Gastroesophageal sphincter (tissue), 4 donors: Measurements from ENCODE around the gene MYCL. TPM values are rescaled to one million over a fixed set of nuclear protein-coding genes. Genes with fewer than 3 reads are reported as not detected.

Experiments
- ATAC-seq: fragments of 150-250 bp; one replicate; pipeline ENCODE4 v1.9.1; 2016; ENCODE audit warnings: mild to moderate bottlenecking, moderate library complexity
- H3K27ac ChIP-seq, 4 donors: fragments of 200-600 bp; sonication (generic) in 3 of 4; 1 replicate in 3 of 4; 2 replicates in 1 of 4; pipeline ENCODE4 v1.5.1; 2016 to 2019
- H3K27me3 ChIP-seq: fragments of 200-600 bp; sonication (generic); one replicate; pipeline ENCODE4 v1.5.1; 2019
- H3K36me3 ChIP-seq, 2 donors: fragments of 200-600 bp; sonication (generic); one replicate each; pipeline ENCODE4 v1.5.1; 2019; ENCODE audit warnings: control low read depth in 1 of 2
- H3K4me1 ChIP-seq, 3 donors: fragments of 200-600 bp; sonication (generic); 1 replicate in 2 of 3; 2 replicates in 1 of 3; pipeline ENCODE4 v1.5.1; 2016 to 2019; ENCODE audit warnings: control low read depth in 2 of 3
- H3K4me3 ChIP-seq, 2 donors: fragments of 200-600 bp; sonication (generic); one replicate each; pipeline ENCODE4 v1.5.1; 2019; ENCODE audit warnings: mild to moderate bottlenecking in 1 of 2, moderate library complexity in 1 of 2
- H3K9me3 ChIP-seq, 3 donors: fragments of 200-600 bp; sonication (generic); one replicate each; pipeline ENCODE4 v1.5.1; 2017 to 2019; ENCODE audit warnings: control low read depth in 2 of 3
- EP300 ChIP-seq: sonication (generic); formaldehyde crosslinking; IDR thresholded peaks from one replicate; pipeline ENCODE4 v1.6.1; 2017; ENCODE audit warnings: antibody characterized with exemption, mild to moderate bottlenecking
- POLR2A ChIP-seq, 2 donors: fragments of 450-650 bp; IDR thresholded peaks; one replicate each; pipeline ENCODE4 v1.6.1; 2017; ENCODE audit warnings: antibody characterized with exemption in 2 of 2, mild to moderate bottlenecking in 2 of 2, moderate library complexity in 1 of 2
- POLR2AphosphoS5 ChIP-seq: sonication (generic); formaldehyde crosslinking; IDR thresholded peaks from one replicate; pipeline ENCODE4 v1.6.1; 2017; ENCODE audit warnings: antibody characterized with exemption
- WGBS, 2 donors: methylation state at CpG; one replicate each; pipeline ENCODE4 v1.1.5; 2018; ENCODE audit warnings: low coverage in 1 of 2; 5-methylcytosine and 5-hydroxymethylcytosine counted together
- total RNA-seq, 4 donors: library from RNA; depleted of rRNA; stranded (reverse); fragments of >200 nt; gene quantifications; one replicate each; pipeline ENCODE4 v1.1.0, GENCODE V29; 2016
- TF ChIP-seq, protein P1 (sequence below), 4 experiments: fragments of 200-600 bp in 2 of 4; fragments of 450-650 bp in 2 of 4; sonication (generic) in 1 of 4; IDR thresholded peaks; one replicate each; pipeline ENCODE4 v1.5.1; 2017 to 2019; ENCODE audit warnings: antibody characterized with exemption in 4 of 4, mild to moderate bottlenecking in 2 of 4, moderate library complexity in 2 of 4

MYCL gene
- total RNA-seq, 4 donors from 2014 or later = 0.27 to 1.2 (median 0.69) TPM; not detected in 1

DNA sequence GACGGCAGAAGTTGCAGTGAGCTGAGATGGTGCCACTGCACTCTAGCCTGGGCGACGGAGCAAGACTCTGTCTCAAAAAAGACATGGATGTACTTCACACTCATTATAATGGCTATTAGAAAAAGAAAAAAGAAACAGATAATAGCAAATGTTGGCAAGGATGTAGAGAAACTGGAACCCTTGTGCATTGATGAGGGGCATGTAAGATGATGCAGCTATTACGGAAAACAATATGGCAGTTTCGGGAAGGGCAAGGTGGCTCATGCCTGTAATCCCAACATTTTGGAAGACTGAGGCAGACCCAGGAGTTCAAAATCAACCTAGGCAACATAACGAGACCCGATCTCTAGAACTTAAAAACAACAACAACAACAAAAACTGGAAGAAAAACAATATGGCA is 40.7 kb downstream of the MYCL start:
- WGBS, 2 donors = 94 to 100% methylated on average over 4 to 6 of the region's 7 CpGs
- no peaks in the 10 kb centered on the region for H3K27me3 ChIP-seq

DNA sequence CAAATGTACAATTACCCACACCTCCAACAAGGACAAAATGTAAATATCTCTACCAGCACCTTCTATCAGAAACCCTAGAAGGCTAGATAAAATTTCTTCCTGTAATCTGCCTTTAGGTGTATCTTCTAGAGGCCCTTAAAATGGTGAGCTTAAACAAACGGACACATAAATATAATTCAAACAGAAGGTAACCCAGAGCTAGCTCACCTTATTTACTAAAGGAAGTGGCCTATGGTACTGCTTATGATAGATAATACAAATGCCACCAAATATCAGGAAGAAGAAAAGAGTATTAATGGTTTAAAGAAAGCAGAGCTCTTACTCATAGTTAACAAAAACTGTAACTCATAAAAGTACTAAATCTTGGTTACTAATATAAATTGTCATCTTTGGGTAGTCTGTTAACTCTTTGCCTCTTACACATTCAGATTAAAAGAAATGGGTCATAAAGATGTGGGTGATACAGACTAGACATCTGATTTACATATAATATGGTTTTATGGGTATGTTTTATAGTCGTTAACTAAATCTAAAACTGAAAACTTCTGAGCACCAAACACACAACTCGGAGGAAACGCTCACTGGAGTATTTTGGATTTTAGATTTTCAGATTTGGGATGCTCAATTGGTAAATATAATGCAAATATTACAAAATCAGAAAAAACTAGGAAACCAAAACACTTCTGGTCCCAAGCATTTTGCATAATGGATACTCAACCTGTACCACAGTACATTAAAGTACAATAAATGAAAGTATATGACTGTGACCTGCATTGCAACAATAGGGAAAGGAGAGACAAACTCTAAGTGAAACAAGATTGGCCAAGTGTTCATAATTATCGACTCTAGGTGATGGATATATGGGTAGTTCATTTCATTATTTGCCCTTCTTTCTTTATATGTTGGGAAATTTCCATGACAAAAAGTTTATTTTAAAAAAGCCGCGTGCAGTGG is 41.6 kb downstream of the MYCL start:
- Histone ChIP-seq H3K9me3 (no peaks in the 10 kb centered on the region), H3K27ac (no peak overlapping the region), H3K4me3 (no peak overlapping the region), H3K27me3 (no peaks in the 10 kb centered on the region), H3K36me3 (peaks cover 0 to 21% of the 10 kb centered on the region in 2 donors), H3K4me1 (no peaks in the 10 kb centered on the region)
- 85 to 88% methylated on average over 2 to 7 of the region's 7 CpGs for WGBS, 2 donors
- ATAC-seq = no peak
- TF ChIP-seq, protein P1, sequence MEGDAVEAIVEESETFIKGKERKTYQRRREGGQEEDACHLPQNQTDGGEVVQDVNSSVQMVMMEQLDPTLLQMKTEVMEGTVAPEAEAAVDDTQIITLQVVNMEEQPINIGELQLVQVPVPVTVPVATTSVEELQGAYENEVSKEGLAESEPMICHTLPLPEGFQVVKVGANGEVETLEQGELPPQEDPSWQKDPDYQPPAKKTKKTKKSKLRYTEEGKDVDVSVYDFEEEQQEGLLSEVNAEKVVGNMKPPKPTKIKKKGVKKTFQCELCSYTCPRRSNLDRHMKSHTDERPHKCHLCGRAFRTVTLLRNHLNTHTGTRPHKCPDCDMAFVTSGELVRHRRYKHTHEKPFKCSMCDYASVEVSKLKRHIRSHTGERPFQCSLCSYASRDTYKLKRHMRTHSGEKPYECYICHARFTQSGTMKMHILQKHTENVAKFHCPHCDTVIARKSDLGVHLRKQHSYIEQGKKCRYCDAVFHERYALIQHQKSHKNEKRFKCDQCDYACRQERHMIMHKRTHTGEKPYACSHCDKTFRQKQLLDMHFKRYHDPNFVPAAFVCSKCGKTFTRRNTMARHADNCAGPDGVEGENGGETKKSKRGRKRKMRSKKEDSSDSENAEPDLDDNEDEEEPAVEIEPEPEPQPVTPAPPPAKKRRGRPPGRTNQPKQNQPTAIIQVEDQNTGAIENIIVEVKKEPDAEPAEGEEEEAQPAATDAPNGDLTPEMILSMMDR (IDR thresholded peaks at IDR 0.05) = no peak
- TF ChIP-seq POLR2AphosphoS5 = no peak
- TF ChIP-seq EP300 = no peak
- TF ChIP-seq POLR2A (IDR thresholded peaks at IDR 0.05) = no peak

More for the DNA sequence above, 40.7 kb downstream of the MYCL start:
- Histone ChIP-seq H3K4me3 (no peak overlapping the region), H3K36me3 (peaks cover 0 to 13% of the 10 kb centered on the region in 2 donors), H3K4me1 (no peaks in the 10 kb centered on the region), H3K9me3 (no peaks in the 10 kb centered on the region), H3K27ac (no peak overlapping the region)
- ATAC-seq = no peak
- TF ChIP-seq POLR2AphosphoS5 (no peak), EP300 (no peak), POLR2A (IDR thresholded peaks at IDR 0.05) (no peak)
- TF ChIP-seq, protein P1 (IDR thresholded peaks at IDR 0.05) = no peak

DNA sequence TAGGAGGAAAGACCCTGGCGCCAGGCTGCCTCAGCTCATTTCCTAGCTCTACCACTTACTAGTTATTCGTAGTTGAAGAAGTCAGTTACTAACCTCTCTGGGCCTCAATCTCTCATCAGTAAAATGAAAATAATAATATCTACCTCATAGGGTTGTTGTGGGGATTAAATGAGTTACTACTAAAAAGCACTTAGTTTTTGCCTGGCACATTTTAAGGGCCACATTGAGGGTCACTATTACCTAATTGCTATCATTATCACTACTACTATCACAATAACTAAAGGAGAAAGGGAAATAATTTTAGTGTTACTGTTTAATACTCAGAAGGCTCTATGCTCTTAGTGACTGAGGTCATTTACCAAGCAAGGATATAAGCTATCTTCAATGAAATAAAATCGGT is 43.4 kb downstream of the MYCL start:
- no peak overlapping the region for H3K4me3 ChIP-seq
- H3K36me3 ChIP-seq = peaks cover 0 to 39% of the 10 kb centered on the region in 2 donors
- WGBS, 2 donors = 81 to 94% methylated on average over 3 of the region's 3 CpGs
- H3K27ac ChIP-seq = no peak overlapping the region
- H3K4me1 ChIP-seq = no peaks in the 10 kb centered on the region
- no peaks in the 10 kb centered on the region for H3K9me3 ChIP-seq
- ATAC-seq = no peak
- TF ChIP-seq POLR2A (IDR thresholded peaks at IDR 0.05) (no peak), POLR2AphosphoS5 (no peak), EP300 (no peak)
- TF ChIP-seq, protein P1 (IDR thresholded peaks at IDR 0.05) = no peak
- no peaks in the 10 kb centered on the region for H3K27me3 ChIP-seq

DNA sequence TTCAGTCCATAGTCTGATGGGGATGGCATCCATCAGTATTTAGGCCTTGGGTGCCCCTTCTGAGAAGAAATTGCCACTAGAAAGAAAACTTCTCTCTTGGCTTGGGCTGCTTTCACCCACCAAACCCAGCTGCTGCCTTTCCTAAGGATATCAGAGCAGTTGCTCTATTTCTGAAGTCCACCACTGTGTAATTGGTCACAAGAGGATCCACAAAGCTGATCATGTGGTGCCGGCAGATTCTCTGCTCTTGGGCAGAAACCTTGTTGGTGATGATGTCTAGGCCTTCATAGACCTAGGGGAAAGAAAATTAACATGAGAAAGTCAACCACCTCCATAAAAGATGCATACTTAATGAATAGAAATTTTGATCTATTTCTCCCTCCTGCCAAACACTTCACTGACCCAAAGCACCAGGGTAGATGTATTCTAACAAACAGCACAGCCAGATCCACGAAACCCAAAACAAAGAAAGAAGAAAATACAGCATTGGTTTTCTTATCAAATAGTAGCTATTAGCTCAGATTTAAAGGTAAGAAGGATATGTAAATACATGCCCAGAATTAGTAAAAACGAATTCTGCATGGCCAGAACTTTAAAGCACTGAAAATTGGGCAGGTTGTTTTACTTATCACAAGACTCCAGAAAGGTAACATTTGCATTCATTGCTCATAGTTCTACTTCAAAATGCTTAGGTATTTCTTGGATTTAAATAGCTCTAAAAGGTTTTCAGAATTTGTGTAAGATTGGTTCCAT is 44.4 kb downstream of the MYCL start:
- TF ChIP-seq, protein P1 (IDR thresholded peaks at IDR 0.05) = no peak
- TF ChIP-seq POLR2A (IDR thresholded peaks at IDR 0.05) = no peak
- TF ChIP-seq EP300 = no peak
- TF ChIP-seq POLR2AphosphoS5 = no peak
- peaks cover 0 to 7% (median 0%) of the 10 kb centered on the region in 3 donors for H3K4me1 ChIP-seq

More for the DNA sequence above, 44.4 kb downstream of the MYCL start:
- 90 to 93% methylated on average over 2 to 3 of the region's 3 CpGs for WGBS, 2 donors
- Histone ChIP-seq H3K27me3 (no peaks in the 10 kb centered on the region), H3K4me3 (no peak overlapping the region), H3K36me3 (peaks cover 0 to 41% of the 10 kb centered on the region in 2 donors), H3K27ac (no peak overlapping the region), H3K9me3 (no peaks in the 10 kb centered on the region)
- ATAC-seq = no peak
